Ishikawa (cell line): ENCODE results near the gene PARD6G.

Experiments
- CEBPB ChIP-seq: IDR thresholded peaks from 2 replicates; pipeline ENCODE4 v1.6.1; 2012
- CREB1 ChIP-seq: IDR thresholded peaks from 2 replicates; pipeline ENCODE4 v1.6.1; 2012; ENCODE audit warnings: low read depth
- EGR1 ChIP-seq: IDR thresholded peaks from 2 replicates; pipeline ENCODE4 v1.6.1; 2012
- EP300 ChIP-seq: IDR thresholded peaks from 2 replicates; pipeline ENCODE4 v1.6.1; 2012; ENCODE audit warnings: borderline replicate concordance
- FOXM1 ChIP-seq: IDR thresholded peaks from 2 replicates; pipeline ENCODE4 v1.6.1; 2012; ENCODE audit warnings: low read depth, borderline replicate concordance
- NFIC ChIP-seq: IDR thresholded peaks from 2 replicates; pipeline ENCODE4 v1.6.1; 2012
- RAD21 ChIP-seq: IDR thresholded peaks from 2 replicates; pipeline ENCODE4 v1.6.1; 2012; ENCODE audit warnings: low read depth
- TAF1 ChIP-seq: IDR thresholded peaks from 2 replicates; pipeline ENCODE4 v1.6.1; 2012; ENCODE audit warnings: low read depth, mild to moderate bottlenecking
- TCF12 ChIP-seq: IDR thresholded peaks from 2 replicates; pipeline ENCODE4 v1.6.1; 2012; ENCODE audit warnings: low read depth
- TEAD4 ChIP-seq: IDR thresholded peaks from 2 replicates; pipeline ENCODE4 v1.6.1; 2012
- YY1 ChIP-seq: IDR thresholded peaks from 2 replicates; pipeline ENCODE4 v1.6.1; 2012; ENCODE audit warnings: low read depth
- ZBTB7A ChIP-seq: IDR thresholded peaks from 2 replicates; pipeline ENCODE4 v1.6.1; 2012; ENCODE audit warnings: low read depth
- TF ChIP-seq, protein P1 (sequence below): IDR thresholded peaks from 2 replicates; pipeline ENCODE4 v1.6.1; 2012; ENCODE audit warnings: low read depth, mild to moderate bottlenecking
- TF ChIP-seq, protein P2 (sequence below): IDR thresholded peaks from 2 replicates; pipeline ENCODE4 v1.6.1; 2012
- TF ChIP-seq, protein P3 (sequence below): IDR thresholded peaks from 2 replicates; pipeline ENCODE4 v1.6.1; 2012

PARD6G gene

DNA sequence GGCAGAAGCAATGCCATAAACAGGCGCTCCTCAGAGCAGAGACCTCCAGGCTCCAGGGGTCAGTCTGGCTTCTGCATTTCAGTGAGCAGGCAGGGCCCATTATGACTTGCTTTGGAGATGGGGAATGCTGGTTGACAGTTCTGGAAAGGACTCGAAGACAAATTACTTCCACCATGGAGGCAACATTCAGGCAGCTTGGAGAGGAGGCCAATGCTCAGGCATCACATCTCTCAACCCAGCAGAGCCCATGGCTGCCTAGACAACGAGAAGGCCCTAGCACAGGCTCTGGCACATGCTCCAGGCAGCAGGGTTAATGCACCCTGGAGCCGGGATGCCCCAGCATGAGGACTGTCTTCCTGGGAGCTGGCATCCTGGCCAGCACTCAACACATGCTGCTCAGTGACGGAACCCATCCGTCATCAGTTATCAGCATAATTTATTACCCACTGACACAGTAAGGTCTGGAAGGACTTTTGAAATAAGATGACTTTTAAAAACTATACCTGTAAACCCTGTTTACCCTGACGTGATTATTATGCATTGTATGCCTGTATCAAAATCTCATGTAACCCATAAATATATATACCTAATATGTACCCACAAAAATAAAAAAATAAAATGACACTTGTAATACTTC, 85.4 kb downstream of the PARD6G start:
- TF ChIP-seq, protein P1, sequence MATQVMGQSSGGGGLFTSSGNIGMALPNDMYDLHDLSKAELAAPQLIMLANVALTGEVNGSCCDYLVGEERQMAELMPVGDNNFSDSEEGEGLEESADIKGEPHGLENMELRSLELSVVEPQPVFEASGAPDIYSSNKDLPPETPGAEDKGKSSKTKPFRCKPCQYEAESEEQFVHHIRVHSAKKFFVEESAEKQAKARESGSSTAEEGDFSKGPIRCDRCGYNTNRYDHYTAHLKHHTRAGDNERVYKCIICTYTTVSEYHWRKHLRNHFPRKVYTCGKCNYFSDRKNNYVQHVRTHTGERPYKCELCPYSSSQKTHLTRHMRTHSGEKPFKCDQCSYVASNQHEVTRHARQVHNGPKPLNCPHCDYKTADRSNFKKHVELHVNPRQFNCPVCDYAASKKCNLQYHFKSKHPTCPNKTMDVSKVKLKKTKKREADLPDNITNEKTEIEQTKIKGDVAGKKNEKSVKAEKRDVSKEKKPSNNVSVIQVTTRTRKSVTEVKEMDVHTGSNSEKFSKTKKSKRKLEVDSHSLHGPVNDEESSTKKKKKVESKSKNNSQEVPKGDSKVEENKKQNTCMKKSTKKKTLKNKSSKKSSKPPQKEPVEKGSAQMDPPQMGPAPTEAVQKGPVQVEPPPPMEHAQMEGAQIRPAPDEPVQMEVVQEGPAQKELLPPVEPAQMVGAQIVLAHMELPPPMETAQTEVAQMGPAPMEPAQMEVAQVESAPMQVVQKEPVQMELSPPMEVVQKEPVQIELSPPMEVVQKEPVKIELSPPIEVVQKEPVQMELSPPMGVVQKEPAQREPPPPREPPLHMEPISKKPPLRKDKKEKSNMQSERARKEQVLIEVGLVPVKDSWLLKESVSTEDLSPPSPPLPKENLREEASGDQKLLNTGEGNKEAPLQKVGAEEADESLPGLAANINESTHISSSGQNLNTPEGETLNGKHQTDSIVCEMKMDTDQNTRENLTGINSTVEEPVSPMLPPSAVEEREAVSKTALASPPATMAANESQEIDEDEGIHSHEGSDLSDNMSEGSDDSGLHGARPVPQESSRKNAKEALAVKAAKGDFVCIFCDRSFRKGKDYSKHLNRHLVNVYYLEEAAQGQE = no peak
- no peak for TF ChIP-seq TAF1
- no peak for TF ChIP-seq CREB1
- no peak for TF ChIP-seq TEAD4
- no peak for TF ChIP-seq YY1
- TF ChIP-seq RAD21 = no peak
- TF ChIP-seq, protein P2, sequence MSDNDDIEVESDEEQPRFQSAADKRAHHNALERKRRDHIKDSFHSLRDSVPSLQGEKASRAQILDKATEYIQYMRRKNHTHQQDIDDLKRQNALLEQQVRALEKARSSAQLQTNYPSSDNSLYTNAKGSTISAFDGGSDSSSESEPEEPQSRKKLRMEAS = no peak
- TF ChIP-seq CEBPB = no peak
- TF ChIP-seq NFIC = no peak
- no peak for TF ChIP-seq EP300
- no peak for TF ChIP-seq EGR1
- TF ChIP-seq ZBTB7A = no peak
- TF ChIP-seq TCF12 = no peak
- TF ChIP-seq FOXM1 = no peak
- TF ChIP-seq, protein P3, sequence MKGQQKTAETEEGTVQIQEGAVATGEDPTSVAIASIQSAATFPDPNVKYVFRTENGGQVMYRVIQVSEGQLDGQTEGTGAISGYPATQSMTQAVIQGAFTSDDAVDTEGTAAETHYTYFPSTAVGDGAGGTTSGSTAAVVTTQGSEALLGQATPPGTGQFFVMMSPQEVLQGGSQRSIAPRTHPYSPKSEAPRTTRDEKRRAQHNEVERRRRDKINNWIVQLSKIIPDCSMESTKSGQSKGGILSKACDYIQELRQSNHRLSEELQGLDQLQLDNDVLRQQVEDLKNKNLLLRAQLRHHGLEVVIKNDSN = no peak

DNA sequence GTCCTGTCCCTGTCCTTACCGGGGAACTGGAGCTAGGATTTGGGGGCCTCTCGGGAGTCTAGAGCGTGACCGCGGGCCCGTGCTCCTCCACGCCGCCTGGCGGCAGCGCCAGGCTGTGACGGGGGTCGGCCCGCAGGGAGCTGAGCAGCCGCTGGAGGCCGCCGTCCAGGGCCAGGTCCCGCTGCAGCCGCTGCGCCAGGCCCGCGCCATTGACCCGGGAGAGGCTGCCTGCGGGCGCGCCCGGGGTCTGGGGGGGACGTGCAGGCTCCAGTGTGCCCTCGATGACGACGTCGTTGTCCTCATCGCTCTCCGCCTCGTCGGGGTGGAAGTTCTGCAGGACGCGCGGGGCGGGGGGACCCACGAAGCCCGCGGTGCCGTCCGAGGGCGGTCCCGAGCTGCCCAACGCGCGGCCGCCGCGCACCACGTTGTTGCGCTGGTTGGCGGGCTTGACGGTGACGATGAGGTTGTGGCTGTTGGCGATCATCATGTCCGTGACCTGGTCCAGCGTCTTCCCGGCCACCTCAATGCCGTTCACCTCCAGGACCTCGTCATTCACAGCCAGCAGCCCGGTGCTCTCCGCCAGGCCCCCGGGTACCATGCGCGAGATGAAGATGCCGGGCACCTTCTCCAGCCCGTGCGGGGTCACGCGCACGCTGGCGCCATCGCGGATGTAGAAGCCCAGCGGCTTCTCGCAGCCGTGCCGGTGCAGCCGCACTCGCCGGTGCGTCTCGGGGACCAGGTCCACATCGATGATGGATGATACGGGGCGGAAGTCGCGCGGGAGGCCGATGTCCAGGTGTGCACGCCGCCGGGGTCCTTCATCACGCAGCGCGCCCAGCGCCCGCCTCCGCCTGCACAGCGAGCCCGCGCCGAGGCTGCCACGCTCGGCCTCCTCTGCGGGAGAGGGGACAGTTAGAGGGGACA, 87.3 kb downstream of the PARD6G start:
- TF ChIP-seq EP300 = no peak
- no peak for TF ChIP-seq CREB1
- TF ChIP-seq FOXM1 = no peak
- TF ChIP-seq, protein P3 = no peak
- no peak for TF ChIP-seq YY1
- TF ChIP-seq ZBTB7A = no peak
- TF ChIP-seq, protein P2 = no peak
- no peak for TF ChIP-seq TCF12
- TF ChIP-seq TAF1 = no peak
- TF ChIP-seq, protein P1 = no peak
- no peak for TF ChIP-seq EGR1
- TF ChIP-seq NFIC = no peak
- no peak for TF ChIP-seq CEBPB
- TF ChIP-seq TEAD4 = no peak
- TF ChIP-seq RAD21 = no peak

DNA sequence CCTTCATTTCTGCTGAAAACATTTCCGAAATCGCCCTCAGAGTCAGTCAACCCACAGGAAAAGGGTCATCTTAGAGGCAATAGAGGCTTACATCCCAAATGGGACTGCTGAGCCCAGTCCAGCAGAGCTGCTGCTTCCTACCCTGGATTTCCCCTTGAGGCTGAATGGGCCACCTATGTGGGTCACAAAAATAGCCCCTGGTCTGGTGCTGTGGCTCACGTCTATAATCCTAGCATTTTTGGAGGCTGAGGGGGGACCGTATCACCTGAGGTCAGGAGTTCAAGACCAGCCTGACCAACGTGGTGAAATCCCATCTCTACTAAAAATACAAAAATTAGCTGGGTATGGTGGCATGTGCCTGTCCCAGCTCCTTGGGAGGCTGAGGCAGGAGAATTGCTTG, 88.9 kb downstream of the PARD6G start:
- TF ChIP-seq TAF1 = no peak
- TF ChIP-seq, protein P2 = no peak
- no peak for TF ChIP-seq TCF12

DNA sequence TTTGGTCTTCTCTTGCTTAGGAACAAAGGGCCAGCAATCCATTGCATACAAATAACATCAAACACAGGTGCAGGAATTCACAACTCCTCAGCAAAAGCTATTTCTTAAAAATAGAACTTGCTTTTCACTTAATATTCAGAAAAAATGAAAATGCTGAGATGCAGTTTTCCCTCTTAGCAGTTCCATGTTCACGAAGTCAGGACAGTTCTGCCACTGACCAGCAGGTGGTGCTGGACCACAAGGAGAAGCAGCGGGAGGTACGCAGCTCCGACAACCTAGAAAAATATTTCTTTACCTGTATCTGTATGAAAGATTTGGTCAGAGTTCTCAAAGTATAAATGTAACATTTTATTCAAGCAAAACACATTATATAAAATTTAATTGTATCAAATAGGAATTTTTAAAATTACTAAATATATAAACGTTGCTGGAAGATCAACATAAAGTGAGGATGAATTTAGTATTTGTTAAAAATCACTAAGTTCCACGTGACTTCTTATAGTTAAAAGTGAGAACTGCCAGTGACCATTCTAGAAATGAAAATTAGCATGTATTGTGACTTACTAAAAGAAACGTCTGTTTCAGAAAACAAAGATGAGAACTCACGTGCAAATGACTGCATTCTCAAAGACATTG, 89.5 kb downstream of the PARD6G start:
- TF ChIP-seq, protein P1 = no peak
- TF ChIP-seq RAD21 = peak; percentile 87
- TF ChIP-seq EP300 = no peak
- TF ChIP-seq NFIC = no peak
- TF ChIP-seq, protein P3 = no peak
- TF ChIP-seq TEAD4 = no peak
